ENCODE measurements around the gene OR2AT4. TPM values are rescaled to one million over a fixed set of nuclear protein-coding genes. Genes with fewer than 3 reads are reported as not detected.

Gene OR2AT4
- total RNA-seq, 1 donor from 2014 or later, result not detected

DNA sequence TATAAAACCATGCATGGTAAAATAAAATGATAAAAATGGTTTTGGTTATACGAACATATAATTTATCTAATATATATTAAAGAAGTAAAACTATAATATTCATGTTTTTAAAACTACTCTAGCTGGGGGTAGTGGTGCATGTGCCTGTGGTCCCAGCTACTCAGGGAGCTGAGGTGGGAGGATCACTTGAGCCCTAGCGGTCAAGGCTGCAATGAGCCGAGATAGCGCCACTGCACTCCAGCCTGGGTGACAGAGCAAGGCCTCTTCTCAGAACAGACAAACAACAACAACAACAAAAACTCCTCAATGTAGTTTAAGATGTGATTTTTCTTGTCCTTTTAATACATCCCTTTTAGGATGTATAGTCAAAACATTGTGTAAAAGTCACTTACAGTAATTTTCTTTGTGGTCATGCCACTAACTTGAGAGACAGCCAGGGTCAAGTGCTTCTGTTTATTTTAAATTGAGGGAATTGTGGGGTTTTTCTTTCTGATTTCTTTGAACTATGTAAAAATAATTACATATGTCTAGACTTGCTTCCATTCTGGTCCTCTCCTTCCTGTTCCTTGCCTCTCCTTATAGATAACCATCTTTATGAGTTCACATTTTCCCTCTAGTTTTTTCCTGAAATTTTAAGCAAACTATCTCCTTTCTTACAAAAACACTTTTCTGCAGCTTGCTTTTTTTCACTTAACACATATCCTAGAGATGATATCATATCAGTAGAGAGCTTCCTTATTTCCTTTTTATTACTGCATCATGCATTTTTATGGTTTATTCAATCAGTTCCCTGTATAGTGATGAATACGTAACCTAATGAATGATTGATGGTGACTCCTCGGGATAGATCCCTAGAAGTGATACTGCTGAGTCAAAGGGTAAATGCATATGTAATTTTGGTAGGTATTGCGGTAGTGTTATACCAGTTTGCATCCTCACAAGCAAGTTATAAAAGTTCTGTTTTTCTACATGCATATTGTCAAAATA lies 9.1 kb downstream of the OR2AT4 start:
- peaks cover 2% of the 10 kb centered on the region for H3K4me1 Mint-ChIP-seq
- H3K36me3 Mint-ChIP-seq, result no peaks in the 10 kb centered on the region
- no peak for DNase-seq (ENCODE audit: low spot score in 2 of 2, unreplicated experiment in 2 of 2)
- H3K27ac Mint-ChIP-seq, result no peak overlapping the region
- TF ChIP-seq, protein P1, sequence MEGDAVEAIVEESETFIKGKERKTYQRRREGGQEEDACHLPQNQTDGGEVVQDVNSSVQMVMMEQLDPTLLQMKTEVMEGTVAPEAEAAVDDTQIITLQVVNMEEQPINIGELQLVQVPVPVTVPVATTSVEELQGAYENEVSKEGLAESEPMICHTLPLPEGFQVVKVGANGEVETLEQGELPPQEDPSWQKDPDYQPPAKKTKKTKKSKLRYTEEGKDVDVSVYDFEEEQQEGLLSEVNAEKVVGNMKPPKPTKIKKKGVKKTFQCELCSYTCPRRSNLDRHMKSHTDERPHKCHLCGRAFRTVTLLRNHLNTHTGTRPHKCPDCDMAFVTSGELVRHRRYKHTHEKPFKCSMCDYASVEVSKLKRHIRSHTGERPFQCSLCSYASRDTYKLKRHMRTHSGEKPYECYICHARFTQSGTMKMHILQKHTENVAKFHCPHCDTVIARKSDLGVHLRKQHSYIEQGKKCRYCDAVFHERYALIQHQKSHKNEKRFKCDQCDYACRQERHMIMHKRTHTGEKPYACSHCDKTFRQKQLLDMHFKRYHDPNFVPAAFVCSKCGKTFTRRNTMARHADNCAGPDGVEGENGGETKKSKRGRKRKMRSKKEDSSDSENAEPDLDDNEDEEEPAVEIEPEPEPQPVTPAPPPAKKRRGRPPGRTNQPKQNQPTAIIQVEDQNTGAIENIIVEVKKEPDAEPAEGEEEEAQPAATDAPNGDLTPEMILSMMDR (IDR thresholded peaks at IDR 0.05; ENCODE audit: unreplicated experiment), result no peak
- H3K27me3 Mint-ChIP-seq (ENCODE audit: low read depth), result no peaks in the 10 kb centered on the region
- H3K9me3 Mint-ChIP-seq, result peaks cover 42% of the 10 kb centered on the region
- no peak overlapping the region for H3K4me3 Mint-ChIP-seq

DNA sequence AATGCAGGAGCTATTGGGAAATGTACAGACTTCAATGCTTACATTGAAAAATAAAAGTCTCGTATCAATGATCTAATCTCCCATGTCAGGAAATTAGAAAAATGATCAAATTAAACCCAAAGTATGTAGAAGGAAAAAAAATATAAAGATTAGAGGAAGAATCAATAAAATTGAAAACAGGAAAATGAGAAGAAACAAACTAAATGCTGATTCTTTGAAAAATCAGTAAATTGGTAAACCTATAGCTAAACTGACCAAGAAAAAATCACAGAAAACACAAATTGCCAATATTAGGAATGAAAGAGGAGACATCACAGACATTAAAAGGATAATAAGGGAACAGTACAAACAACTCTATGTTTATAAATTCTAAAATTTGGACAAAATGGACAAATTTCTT lies 11.8 kb downstream of the OR2AT4 start:
- no peak for DNase-seq (ENCODE audit: low spot score in 2 of 2, unreplicated experiment in 2 of 2)
- H3K4me1 Mint-ChIP-seq, result peaks cover 2% of the 10 kb centered on the region
- TF ChIP-seq, protein P1 (IDR thresholded peaks at IDR 0.05; ENCODE audit: unreplicated experiment), result no peak
- H3K36me3 Mint-ChIP-seq, result no peaks in the 10 kb centered on the region
- H3K27me3 Mint-ChIP-seq (ENCODE audit: low read depth), result peaks cover 3% of the 10 kb centered on the region
- H3K4me3 Mint-ChIP-seq, result no peak overlapping the region
- H3K9me3 Mint-ChIP-seq, result peaks cover 19% of the 10 kb centered on the region
- H3K27ac Mint-ChIP-seq, result no peak overlapping the region

DNA sequence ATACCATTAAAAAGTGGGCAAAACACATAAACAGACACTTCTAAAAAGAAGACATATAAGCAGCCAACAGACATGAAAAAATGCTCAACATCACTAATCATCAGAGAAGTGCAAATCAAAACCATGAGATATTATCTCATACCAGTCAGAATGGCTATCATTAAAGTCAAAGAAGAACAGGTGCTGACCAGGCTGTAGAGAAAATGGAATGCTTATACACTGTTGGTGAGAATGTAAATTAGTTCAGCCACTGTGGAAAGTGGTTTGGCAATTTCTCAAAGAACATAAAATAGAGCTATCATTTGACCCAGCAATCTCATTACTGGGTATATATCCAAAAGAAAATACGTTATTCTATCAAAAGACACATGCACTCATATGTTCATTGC lies 13.5 kb downstream of the OR2AT4 start:
- no peak overlapping the region for H3K4me3 Mint-ChIP-seq
- H3K27ac Mint-ChIP-seq, result no peak overlapping the region
- no peaks in the 10 kb centered on the region for H3K36me3 Mint-ChIP-seq
- H3K4me1 Mint-ChIP-seq, result peaks cover 2% of the 10 kb centered on the region
- H3K9me3 Mint-ChIP-seq, result peaks cover 9% of the 10 kb centered on the region
- peaks cover 10% of the 10 kb centered on the region for H3K27me3 Mint-ChIP-seq (ENCODE audit: low read depth)
- TF ChIP-seq, protein P1 (IDR thresholded peaks at IDR 0.05; ENCODE audit: unreplicated experiment), result no peak
- DNase-seq (ENCODE audit: low spot score in 2 of 2, unreplicated experiment in 2 of 2), result no peak

- DNase-seq (ENCODE audit: low spot score in 2 of 2, unreplicated experiment in 2 of 2), result no peak
- Mint-ChIP-seq H3K27me3 (ENCODE audit: low read depth) (peaks cover 10% of the 10 kb centered on the region), H3K27ac (no peak overlapping the region), H3K36me3 (no peaks in the 10 kb centered on the region), H3K9me3 (peaks cover 5% of the 10 kb centered on the region), H3K4me3 (no peak overlapping the region), H3K4me1 (peaks cover under 1% of the 10 kb centered on the region)
- TF ChIP-seq, protein P1 (IDR thresholded peaks at IDR 0.05; ENCODE audit: unreplicated experiment), result no peak
These were observed 14.0 kb downstream of the OR2AT4 start for GRCh38 chr11:75082601-75083216.

GRCh38 chr11:75079546-75079945 lies 17.1 kb downstream of the OR2AT4 start:
- Mint-ChIP-seq H3K27me3 (ENCODE audit: low read depth) (peaks cover 25% of the 10 kb centered on the region), H3K9me3 (no peaks in the 10 kb centered on the region), H3K27ac (no peak overlapping the region), H3K36me3 (no peaks in the 10 kb centered on the region), H3K4me3 (no peak overlapping the region), H3K4me1 (no peaks in the 10 kb centered on the region)
- no peak for DNase-seq (ENCODE audit: low spot score in 2 of 2, unreplicated experiment in 2 of 2)
- TF ChIP-seq, protein P1 (IDR thresholded peaks at IDR 0.05; ENCODE audit: unreplicated experiment), result no peak

Data from mesothelial cell of epicardium (in vitro differentiated cells).